CD4-positive, alpha-beta T cell treated with Interleukin-1 beta for 1 hour (primary cell): ENCODE measurements around the gene RPS2.

Source experiments
- DNase-seq, 2 donors: peaks; one replicate each; pipeline ENCODE4 v3.0.0-alpha.2; 2020 to 2022

The RPS2 gene

GRCh38 chr16:1980770-1981087 lies 16.1 kb upstream of the RPS2 start:
- DNase-seq = no peak

GRCh38 chr16:1980030-1980769 lies 15.6 kb upstream of the RPS2 start:
- DNase-seq = no peak

GRCh38 chr16:1979271-1980029 lies 14.8 kb upstream of the RPS2 start:
- peak; percentile 28 to 46 for DNase-seq

GRCh38 chr16:1978476-1979120 lies 14.0 kb upstream of the RPS2 start:
- no peak for DNase-seq

GRCh38 chr16:1977875-1978268 lies 13.2 kb upstream of the RPS2 start:
- no peak for DNase-seq

- no peak for DNase-seq
Observed at GRCh38 chr16:1976951-1977874, 12.6 kb upstream of the RPS2 start.

GRCh38 chr16:1976216-1976520 lies 11.5 kb upstream of the RPS2 start:
- DNase-seq = no peak

- DNase-seq = no peak
Observed at GRCh38 chr16:1975432-1976215, 11.0 kb upstream of the RPS2 start.

- no peak for DNase-seq
Observed at GRCh38 chr16:1974157-1975070, 9.8 kb upstream of the RPS2 start.

- DNase-seq = no peak
Observed at GRCh38 chr16:1973461-1974156, 9.0 kb upstream of the RPS2 start.

GRCh38 chr16:1972490-1972877 lies 7.9 kb upstream of the RPS2 start:
- DNase-seq = no peak

GRCh38 chr16:1971796-1972489 lies 7.3 kb upstream of the RPS2 start, which contains the start of gene TBL3:
Gene TBL3, plus strand, starts transcription at chr16:1972053. Its CDS starts 112 bp downstream, at chr16:1972165.
- peak; percentile 96 to 97 for DNase-seq

- DNase-seq = no peak
Observed at GRCh38 chr16:1968146-1968953, 3.7 kb upstream of the RPS2 start.

- DNase-seq = no peak
Observed at GRCh38 chr16:1966460-1966859, 1.8 kb upstream of the RPS2 start, which contains the start of gene RNF151. Gene RNF151, plus strand, starts transcription at chr16:1966856. Its CDS starts 26 bp downstream, at chr16:1966882.

- peak in 1 of 2 donors; percentile 27 for DNase-seq
Observed at GRCh38 chr16:1965396-1966001, 873 bp upstream of the RPS2 start.

GRCh38 chr16:1963806-1964505 lies 670 bp downstream of the RPS2 start:
- peak; percentile 31 to 49 for DNase-seq
